CD4-positive, alpha-beta T cell treated with Interleukin-4 for 1 hour (primary cell): ENCODE results near the gene LRRC32.
A peak's percentile ranks its signal among the peaks of the same experiment; 100 is the strongest.
"Not testable (repeated sequence)": the region's sequence is repeated elsewhere in the genome, so short reads cannot be mapped to it uniquely, and the experiment has no call there.

Source experiments
- DNase-seq, 2 donors: peaks; one replicate each; pipeline ENCODE4 v3.0.0-alpha.2; 2020 to 2022

The LRRC32 gene

GRCh38 chr11:76626266-76626665 is 44.3 kb downstream of the LRRC32 start:
- DNase-seq: no peak

- DNase-seq: no peak
Measured at GRCh38 chr11:76625472-76626186, 44.9 kb downstream of the LRRC32 start.

GRCh38 chr11:76624500-76625379 is 45.8 kb downstream of the LRRC32 start:
- DNase-seq: no peak

GRCh38 chr11:76623884-76624419 is 46.6 kb downstream of the LRRC32 start:
- no peak for DNase-seq

GRCh38 chr11:76623171-76623883 is 47.2 kb downstream of the LRRC32 start:
- DNase-seq: peak in 1 of 2 donors; percentile 24

GRCh38 chr11:76622493-76623094 is 48.0 kb downstream of the LRRC32 start:
- no peak for DNase-seq

GRCh38 chr11:76621868-76622267 is 48.7 kb downstream of the LRRC32 start:
- no peak for DNase-seq

GRCh38 chr11:76621466-76621865 is 49.1 kb downstream of the LRRC32 start:
- peak in 1 of 2 donors; percentile 10 for DNase-seq

- no peak for DNase-seq
Measured at GRCh38 chr11:76620489-76620888, 50.1 kb downstream of the LRRC32 start.

- not testable (repeated sequence) for DNase-seq
Measured at GRCh38 chr11:76619801-76620200, 50.7 kb downstream of the LRRC32 start.

- DNase-seq: no peak
Measured at GRCh38 chr11:76617553-76618265, 52.8 kb downstream of the LRRC32 start.

GRCh38 chr11:76616676-76617552 is 53.6 kb downstream of the LRRC32 start:
- DNase-seq: no peak

- no peak for DNase-seq
Measured at GRCh38 chr11:76615950-76616349, 54.6 kb downstream of the LRRC32 start.

GRCh38 chr11:76614471-76615179 is 55.9 kb downstream of the LRRC32 start:
- no peak for DNase-seq

- DNase-seq: no peak
Measured at GRCh38 chr11:76613901-76614300, 56.6 kb downstream of the LRRC32 start.

- DNase-seq: no peak
Measured at GRCh38 chr11:76612226-76612625, 58.3 kb downstream of the LRRC32 start.

GRCh38 chr11:76610871-76611475 is 59.6 kb downstream of the LRRC32 start:
- DNase-seq: peak in 1 of 2 donors; percentile 49

GRCh38 chr11:76610371-76610770 is 60.2 kb downstream of the LRRC32 start:
- no peak for DNase-seq

GRCh38 chr11:76609736-76610370 is 60.7 kb downstream of the LRRC32 start:
- DNase-seq: no peak
